ENCODE data around the gene COPG1.

COPG1 gene

GRCh38 chr3:129282727-129283327, 33.4 kb downstream of the COPG1 start:
- no peak for FAIRE-seq

DNA sequence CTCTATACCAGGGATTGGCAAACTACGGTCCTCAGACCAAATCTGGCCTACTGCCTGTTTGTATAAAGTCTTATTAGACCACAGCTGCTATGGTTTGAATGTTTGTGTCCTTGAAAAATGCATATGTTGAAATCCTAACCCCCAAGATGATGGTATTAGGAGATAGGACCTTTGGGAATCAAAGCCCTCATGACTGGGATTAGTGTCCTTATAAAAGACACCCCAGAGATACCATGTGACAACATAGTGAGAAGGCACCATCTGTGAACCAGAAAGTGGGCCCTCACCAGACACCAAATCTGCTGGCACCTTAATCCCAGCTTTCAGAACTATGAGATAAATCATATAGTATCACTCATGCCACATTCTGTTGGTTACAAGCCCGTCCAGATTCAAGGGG, 36.7 kb downstream of the COPG1 start:
- FAIRE-seq, result no peak

- FAIRE-seq, result no peak
Observed at GRCh38 chr3:129288446-129288845, 39.0 kb downstream of the COPG1 start.

- no peak for FAIRE-seq
Observed at GRCh38 chr3:129289201-129289921, 40.0 kb downstream of the COPG1 start.

DNA sequence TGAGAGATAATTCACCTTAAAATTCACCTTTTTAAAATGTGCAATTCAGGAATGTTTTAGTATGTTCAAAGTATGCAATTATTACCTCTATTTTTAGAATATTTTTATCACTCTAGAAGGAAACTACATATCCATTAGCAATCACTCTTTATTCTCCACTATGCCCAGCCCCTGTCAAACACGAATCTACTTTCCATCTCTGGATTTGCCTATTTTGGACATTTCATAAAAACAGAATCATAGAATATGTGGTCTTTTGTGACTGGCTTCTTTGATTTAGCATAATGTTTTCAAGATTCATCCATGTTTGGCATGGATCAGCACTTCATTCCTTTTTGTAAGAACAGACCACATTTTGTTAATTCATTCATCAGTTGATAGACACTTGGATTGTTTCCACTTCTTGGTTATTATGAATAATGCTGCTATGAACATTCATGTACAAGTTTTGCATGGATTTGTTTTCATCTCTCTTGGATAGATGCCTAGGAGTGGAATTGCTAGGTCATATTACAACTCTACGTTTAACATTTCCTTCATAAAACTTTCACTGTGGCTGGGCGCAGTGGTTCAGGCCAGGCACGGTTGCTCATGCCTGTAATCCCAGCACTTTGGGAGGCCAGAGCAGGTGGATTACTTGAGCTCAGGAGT, 42.0 kb downstream of the COPG1 start:
- no peak for FAIRE-seq

DNA sequence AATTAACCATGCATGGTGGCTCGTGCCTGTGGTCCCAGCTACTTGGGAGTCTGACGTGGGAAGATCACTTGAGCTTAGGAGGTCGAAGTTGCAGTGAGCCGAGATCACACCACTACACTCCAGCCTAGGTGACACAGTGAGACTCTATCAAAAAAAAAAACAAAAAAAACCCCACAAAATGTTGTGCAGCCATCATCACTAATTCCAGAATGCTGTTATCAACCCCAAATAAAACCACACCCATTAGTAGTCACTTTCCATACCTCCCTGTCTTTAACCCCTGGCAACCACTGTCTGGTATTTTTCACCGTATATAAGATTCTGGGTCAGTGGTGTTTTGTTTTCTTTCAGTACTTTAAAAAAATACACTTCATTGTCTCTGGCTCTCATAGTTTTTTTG, 45.9 kb downstream of the COPG1 start:
- no peak for FAIRE-seq

DNA sequence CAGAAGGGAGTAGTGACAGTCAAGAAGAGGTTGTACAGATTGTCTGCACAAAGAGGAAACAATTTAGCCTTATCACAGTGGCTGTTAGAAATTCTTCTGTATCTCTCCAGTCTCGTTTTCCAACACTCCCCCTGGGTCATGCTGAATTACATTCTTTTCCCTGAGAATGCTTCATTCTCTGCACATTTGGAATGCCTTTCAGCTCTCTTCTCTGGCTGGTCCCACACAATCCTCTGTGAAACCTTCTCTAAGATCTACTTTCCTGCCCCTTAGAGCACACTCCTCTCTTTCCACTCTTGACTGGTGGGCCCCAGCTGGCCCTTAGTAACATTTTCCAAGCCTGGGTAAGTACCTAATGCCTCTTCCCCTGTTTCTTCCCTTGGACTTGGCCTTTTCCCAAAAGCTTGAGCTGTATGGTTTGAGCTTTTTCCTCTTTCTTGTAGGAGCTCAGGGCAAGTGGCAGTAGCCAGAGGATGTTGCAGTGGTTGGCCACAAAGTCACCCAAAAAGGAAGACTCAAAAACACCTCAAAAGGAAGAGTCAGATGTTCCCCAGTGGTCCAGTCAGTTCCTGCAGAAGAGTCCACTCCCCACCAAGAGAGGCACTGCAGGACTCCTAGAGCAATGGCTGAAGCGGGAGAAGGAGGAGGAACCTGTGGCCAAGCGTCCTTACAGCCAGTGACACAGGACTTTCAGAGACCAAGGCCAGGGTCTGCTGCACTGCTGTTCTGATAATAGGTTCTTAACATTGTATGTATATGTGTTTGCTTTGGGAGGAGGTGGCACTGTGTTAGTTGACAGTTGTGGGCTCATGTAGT, 54.9 kb downstream of the COPG1 start:
- no peak for FAIRE-seq

- FAIRE-seq, result no peak
Observed at GRCh38 chr3:129304962-129305222, 55.5 kb downstream of the COPG1 start.

- no peak for FAIRE-seq
Observed at GRCh38 chr3:129305592-129306091, 56.2 kb downstream of the COPG1 start.

DNA sequence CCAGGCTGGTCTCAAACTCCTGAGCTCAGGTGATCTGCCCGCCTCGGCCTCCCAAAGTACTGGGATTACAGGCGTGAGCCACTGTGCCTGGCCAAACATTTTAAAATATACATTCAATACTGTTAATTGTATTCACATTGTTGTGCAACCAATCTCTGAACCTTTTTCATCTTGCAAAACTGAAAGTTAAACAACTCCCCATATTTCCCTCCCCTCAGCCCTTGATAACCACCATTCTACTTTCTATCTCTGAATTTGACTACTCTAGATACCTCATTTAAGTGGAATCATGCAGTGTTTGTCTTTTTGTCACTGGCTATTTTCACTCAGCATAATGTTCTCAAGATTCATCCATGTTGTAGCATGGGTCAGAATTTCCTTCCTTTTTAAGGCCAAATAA, 59.2 kb downstream of the COPG1 start:
- no peak for FAIRE-seq

DNA sequence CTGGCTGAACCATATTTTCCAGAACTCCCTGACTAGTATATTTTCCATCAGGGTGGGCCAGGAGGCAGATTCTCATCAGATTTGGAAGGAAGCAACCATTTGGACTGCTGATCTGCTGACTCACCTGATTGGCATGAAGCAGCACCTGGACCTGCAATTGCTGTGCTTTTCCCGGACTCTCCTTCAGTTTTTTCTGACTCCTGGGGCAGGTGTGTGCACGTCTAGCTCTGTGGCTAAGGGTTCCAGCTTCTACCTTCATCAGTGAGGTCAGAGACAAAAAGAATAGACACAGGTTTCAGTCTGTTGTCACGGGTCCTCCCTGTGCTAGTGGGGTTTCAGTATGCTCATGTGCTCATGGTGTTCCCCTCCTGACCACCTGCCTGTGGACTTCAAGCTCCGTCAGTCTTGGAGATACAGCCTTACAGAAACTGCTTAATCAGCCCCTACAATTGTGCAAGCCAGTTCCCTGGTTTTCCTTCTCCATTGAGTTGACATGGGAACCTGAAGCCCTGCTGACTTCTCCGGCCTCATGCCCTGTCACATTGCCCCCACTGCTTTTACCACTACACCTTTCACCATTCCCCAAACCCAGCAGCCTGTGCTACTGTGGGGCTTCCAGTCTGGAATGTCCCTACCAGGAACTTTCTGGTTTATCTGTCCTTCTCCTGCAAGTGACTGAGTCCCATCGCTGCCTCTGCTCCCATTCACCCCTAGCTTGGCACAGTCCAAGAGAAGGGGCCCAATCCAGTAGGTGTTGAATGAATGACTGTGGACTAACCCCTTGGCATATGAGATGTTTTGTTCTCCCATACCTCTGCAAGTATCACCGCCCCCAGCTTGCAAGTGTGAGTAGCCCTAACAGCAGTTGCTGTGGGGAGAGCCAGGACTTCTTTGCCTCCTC, 61.0 kb downstream of the COPG1 start:
- no peak for FAIRE-seq

DNA sequence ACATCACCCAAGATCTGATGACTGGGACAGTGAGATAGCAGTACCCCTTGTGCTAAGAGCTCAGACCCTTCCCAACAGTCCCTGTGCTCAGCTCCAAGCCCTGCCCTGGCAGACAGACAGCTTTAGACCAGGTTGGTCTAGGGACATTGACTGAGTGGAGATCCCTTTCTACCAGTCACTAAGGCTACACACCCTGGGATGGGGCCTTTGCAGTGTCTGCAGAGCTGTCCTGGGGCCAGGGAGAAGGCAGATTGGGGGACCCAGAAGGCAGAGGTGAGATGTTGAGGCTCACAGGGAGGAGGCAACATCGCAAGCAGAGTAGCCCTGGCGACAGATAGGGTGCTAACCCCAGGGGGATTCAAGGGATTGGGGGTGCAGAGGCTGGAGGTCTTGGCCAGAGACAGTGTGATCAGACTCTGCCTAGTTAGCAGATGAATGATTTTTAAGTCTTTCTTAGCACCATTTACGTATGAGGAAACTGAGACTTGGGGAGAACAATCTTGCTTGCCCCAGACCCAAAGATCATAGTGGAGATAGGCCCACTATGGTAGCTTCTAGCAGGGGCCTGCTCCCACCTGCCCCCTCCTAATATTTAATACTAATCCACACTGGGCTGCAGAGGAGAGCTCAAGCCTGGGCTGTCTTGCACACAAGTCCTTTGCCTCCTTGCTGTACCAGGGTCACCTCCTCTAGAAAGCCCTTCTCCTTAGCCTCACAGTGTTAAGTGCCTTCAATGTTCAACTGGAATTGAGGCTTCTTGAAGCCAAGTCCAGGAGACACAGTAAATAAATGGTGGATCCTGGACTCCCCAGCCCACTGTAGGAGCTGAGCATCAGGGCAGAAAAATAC, 61.9 kb downstream of the COPG1 start:
- no peak for FAIRE-seq

DNA sequence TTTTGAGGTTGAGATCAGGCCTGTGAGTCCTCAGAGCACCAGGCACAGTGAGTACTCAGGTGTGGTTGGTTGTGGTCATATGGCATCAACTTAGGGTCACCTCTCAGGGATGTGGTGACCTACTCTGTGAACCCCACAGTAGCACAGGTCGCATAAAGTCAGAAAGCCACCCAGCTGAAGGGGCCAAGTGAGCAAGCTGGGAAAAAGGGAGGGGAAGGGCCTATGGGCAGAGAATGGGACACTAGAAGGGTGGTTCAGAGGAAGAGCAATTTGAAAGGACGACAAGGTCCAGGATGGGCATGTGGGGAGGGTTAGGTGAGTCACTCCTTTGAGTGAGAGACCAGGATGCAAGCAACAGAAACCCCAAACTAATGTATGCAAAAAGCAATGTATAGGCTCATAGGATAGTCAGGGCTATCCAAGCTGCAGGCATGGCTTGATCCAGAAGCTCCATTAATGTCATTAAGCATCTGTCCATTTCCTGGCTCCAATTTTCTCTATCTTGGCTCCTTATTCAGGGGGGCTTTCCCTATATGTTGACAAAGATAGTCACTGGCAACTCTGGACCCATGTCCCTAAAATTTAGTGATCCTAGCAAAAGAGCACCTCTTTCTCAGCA, 62.7 kb downstream of the COPG1 start:
- FAIRE-seq, result no peak

DNA sequence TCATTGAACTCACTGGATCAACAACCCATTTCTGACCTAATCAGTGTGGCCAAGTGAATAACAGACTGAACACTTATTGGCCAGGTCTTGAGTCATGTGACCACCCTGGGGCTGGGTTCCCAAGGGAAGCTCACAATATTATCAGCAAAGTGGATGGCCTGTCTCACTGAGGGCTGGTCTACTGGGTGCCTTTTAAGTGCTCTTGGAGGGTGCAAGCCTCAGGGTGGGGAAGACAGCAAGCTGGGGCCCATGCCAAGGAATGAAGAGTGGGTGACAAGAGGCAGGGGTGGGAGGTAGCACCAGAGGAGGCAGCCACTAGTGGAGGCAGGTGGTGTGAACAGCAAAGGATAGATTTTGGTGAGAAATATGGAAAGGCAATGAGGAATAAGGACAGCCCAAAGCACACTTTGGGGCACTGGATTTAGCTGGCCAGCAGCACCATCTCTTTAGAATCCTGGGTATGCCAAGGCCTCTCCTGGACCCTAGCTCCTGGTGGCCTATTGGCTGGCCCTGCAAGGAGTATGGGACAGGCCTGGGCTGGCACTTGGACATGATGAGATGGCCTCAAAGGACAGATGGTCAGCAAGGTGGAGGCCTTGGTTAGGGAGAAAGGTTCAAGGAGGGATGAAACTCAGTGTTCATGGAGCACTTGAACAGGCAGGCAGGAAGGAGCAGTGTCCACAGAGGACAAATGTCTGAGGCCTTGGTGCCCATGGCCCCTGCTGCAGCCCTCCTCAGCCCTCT, 63.4 kb downstream of the COPG1 start:
- FAIRE-seq, result no peak

DNA sequence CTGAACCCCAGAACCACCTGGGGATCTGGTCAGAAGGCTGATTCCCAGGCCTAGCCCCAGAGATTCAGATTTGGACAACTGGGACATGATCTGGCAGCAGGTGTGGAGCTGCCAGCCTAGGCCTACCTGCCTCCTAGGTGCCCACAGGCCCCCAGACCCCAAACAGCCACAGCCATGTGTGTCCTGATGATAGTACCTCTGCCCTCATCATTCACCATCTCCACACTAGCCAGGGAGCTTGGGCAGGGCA, 63.9 kb downstream of the COPG1 start:
- FAIRE-seq, result no peak

DNA sequence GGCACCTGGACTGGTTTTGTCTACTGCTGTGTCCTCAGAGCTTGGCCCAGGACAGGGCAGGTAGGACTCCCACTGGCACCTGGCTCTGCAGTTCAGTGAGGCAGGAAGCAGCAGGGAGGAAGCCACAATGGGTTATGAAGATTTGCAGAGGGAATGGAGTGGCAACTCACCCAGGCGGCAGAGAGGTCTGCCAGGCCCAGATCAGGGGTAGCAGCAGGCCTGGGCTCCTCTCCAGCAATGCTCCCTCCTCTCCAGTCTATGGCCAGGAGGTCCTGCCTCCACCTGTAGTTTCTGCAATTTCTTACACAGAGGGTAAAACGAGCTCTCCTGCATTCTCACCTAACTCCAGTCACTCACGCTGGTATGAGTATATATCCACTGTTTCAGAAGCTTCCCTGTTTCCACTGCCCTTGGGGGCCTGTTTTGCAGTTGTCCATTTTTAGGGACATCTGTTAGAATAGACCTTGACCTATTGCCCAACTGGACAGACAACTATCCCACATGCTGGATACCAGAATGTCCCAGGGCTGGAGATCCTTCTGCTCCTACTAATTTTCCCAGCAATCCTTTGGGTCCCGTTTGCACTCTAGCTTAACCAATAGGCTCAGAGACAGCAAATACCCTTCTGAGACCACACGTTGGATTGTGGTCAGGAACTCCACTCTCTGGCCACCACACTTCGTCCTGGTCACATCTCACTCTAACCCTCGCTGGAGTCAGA, 64.4 kb downstream of the COPG1 start:
- no peak for FAIRE-seq

DNA sequence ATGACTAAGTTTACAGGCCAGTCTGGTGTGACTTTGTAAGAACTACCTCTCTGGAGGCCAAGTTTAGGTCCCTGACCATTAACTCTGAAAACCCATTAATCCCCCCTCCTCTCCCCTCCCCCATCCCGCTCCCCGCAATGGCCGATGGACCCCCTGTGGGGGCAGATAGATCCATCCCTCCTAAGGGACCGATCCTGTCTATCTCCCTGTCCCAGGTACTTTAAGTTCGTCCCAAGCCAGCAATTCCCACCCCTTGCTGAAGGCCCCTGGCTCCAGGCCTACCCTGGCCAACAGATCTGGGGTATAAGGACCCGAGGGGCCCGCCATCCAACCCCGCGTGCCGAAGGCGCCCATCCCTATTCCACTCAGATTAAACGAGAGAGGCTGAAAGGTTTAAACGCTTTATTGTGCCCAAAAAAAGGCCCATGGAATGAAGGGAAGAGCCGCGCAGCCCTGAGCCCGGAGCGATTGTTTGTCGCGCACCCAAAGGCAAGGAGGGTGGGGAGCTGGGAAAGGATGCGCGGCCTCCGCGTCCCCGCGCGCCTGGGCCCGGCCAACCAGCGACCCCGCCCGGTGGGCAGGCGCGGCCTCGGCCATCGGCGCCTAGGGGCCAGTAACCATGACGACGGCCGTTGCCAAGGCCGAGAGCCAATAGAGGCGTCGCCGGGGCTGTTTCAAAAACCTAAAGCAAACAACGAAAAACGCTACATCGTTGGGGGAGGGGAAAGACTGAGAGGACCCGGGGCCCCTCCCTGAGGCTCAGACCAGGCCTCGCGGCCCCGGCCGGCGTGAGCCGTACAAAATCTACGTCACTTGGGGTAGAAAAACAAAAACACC, 65.2 kb downstream of the COPG1 start:
- no peak for FAIRE-seq

- no peak for FAIRE-seq
Observed at GRCh38 chr3:129315223-129315997, 66.0 kb downstream of the COPG1 start.

Measured in colon (tissue), 2 donors.